DOHH2 (cell line): ENCODE results near the gene OSBPL10.

Experiments used
- EZH2phosphoT487 ChIP-seq: fragments of 200-600 bp; sonication (generic); IDR thresholded peaks from 2 replicates; pipeline ENCODE4 v1.6.1; 2017; ENCODE audit warnings: borderline replicate concordance, mild to moderate bottlenecking, antibody characterized with exemption, low read length, moderate library complexity, mixed read lengths
- TF ChIP-seq, protein P1 (sequence below): fragments of 200-600 bp; sonication (generic); IDR thresholded peaks from one replicate; pipeline ENCODE4 v1.5.1; 2014; ENCODE audit warnings: antibody characterized with exemption, mild to moderate bottlenecking, low read depth, low read length; ENCODE audit not compliant: poor library complexity, severe bottlenecking

GRCh38 chr3:32018757-32019564, 37.9 kb upstream of the OSBPL10 start:
- TF ChIP-seq, protein P1, sequence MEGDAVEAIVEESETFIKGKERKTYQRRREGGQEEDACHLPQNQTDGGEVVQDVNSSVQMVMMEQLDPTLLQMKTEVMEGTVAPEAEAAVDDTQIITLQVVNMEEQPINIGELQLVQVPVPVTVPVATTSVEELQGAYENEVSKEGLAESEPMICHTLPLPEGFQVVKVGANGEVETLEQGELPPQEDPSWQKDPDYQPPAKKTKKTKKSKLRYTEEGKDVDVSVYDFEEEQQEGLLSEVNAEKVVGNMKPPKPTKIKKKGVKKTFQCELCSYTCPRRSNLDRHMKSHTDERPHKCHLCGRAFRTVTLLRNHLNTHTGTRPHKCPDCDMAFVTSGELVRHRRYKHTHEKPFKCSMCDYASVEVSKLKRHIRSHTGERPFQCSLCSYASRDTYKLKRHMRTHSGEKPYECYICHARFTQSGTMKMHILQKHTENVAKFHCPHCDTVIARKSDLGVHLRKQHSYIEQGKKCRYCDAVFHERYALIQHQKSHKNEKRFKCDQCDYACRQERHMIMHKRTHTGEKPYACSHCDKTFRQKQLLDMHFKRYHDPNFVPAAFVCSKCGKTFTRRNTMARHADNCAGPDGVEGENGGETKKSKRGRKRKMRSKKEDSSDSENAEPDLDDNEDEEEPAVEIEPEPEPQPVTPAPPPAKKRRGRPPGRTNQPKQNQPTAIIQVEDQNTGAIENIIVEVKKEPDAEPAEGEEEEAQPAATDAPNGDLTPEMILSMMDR, result peak; percentile 80
- no peak for TF ChIP-seq EZH2phosphoT487
